Panc1 (cell line): ENCODE results near the gene SLC4A1.

Experiments
- CTCF ChIP-seq: fragments of 450-650 bp; IDR thresholded peaks from 2 replicates; pipeline ENCODE4 v1.5.1; 2017; ENCODE audit warnings: mild to moderate bottlenecking
- REST ChIP-seq, 2 experiments: IDR thresholded peaks; 2 replicates each; pipeline ENCODE4 v1.6.1; 2011 to 2012; ENCODE audit warnings: low read depth in 2 of 2, control low read depth in 1 of 2, low read length in 1 of 2, mild to moderate bottlenecking in 1 of 2, moderate library complexity in 1 of 2; ENCODE audit not compliant: insufficient read depth in 1 of 2

- no peak for TF ChIP-seq CTCF
- no peak for TF ChIP-seq REST (IDR thresholded peaks at IDR 0.05; ENCODE audit: insufficient read depth in 1 of 2, low read depth in 2 of 2, low read length in 1 of 2)
Measured at GRCh38 chr17:44304651-44305050, 36.7 kb upstream of the SLC4A1 start.
